Jurkat, Clone E6-1 (cell line): ENCODE measurements around the gene FETUB.
A peak's percentile ranks its signal among the peaks of the same experiment; 100 is the strongest.

ENCODE experiments used
- DNase-seq: peaks from one replicate; pipeline ENCODE4 v3.0.0-alpha.2; 2011; ENCODE audit warnings: low read depth, low spot score
- H3K4me3 ChIP-seq: 2 replicates; pipeline ENCODE4 v1.5.1; 2011; ENCODE audit warnings: mild to moderate bottlenecking, low read length, control low read depth, moderate library complexity

Gene FETUB

GRCh38 chr3:186612721-186613636 lies 27.2 kb upstream of the FETUB start, which contains the start of gene AHSG:
Gene AHSG (plus strand): TSS chr3:186613060. CDS start chr3:186613142, 82 bp downstream.
- H3K4me3 ChIP-seq = no peak within 1 kb of the TSS

GRCh38 chr3:186613637-186614265 lies 26.4 kb upstream of the FETUB start:
- DNase-seq = no peak
- H3K4me3 ChIP-seq = no peak overlapping the region

More at GRCh38 chr3:186612721-186613636, 27.2 kb upstream of the FETUB start, which contains the start of gene AHSG:
- no peak for DNase-seq

GRCh38 chr3:186614266-186614596 lies 26.0 kb upstream of the FETUB start:
- H3K4me3 ChIP-seq = no peak overlapping the region

GRCh38 chr3:186614597-186615483 lies 25.4 kb upstream of the FETUB start:
- H3K4me3 ChIP-seq = no peak overlapping the region; the same call in 1 of the 2 replicates
- DNase-seq = peak; percentile 75

More at GRCh38 chr3:186614266-186614596, 26.0 kb upstream of the FETUB start:
- no peak for DNase-seq

- no peak for DNase-seq
These were observed 23.9 kb upstream of the FETUB start for GRCh38 chr3:186616299-186616617.

GRCh38 chr3:186617036-186617946 lies 22.9 kb upstream of the FETUB start:
- H3K4me3 ChIP-seq = peak overlapping the region; percentile 17
- peak; percentile 92 for DNase-seq

More at GRCh38 chr3:186616299-186616617, 23.9 kb upstream of the FETUB start:
- no peak overlapping the region for H3K4me3 ChIP-seq

- no peak for DNase-seq
- H3K4me3 ChIP-seq = no peak overlapping the region
These were observed 21.8 kb upstream of the FETUB start for GRCh38 chr3:186618318-186618938.

GRCh38 chr3:186619787-186620212 lies 20.4 kb upstream of the FETUB start:
- no peak overlapping the region for H3K4me3 ChIP-seq
- DNase-seq = no peak

GRCh38 chr3:186620213-186621092 lies 19.7 kb upstream of the FETUB start:
- DNase-seq = no peak
- no peak overlapping the region for H3K4me3 ChIP-seq

- H3K4me3 ChIP-seq = no peak overlapping the region
- DNase-seq = no peak
These were observed 18.1 kb upstream of the FETUB start for GRCh38 chr3:186621894-186622650.

GRCh38 chr3:186622651-186623310 lies 17.4 kb upstream of the FETUB start:
- no peak for DNase-seq
- H3K4me3 ChIP-seq = no peak overlapping the region

GRCh38 chr3:186624598-186624997 lies 15.6 kb upstream of the FETUB start:
- no peak for DNase-seq
- no peak overlapping the region for H3K4me3 ChIP-seq

GRCh38 chr3:186625600-186626042 lies 14.6 kb upstream of the FETUB start:
- H3K4me3 ChIP-seq = no peak overlapping the region
- DNase-seq = no peak

- H3K4me3 ChIP-seq = no peak overlapping the region
- no peak for DNase-seq
These were observed 13.8 kb upstream of the FETUB start for GRCh38 chr3:186626254-186626847.

GRCh38 chr3:186627852-186628414 lies 12.3 kb upstream of the FETUB start:
- no peak overlapping the region for H3K4me3 ChIP-seq
- no peak for DNase-seq
